HL-60 (cell line): ENCODE results near the gene ACTN1.
"Not testable (repeated sequence)": the region's sequence is repeated elsewhere in the genome, so short reads cannot be mapped to it uniquely, and the experiment has no call there.

Source experiments
- DNase-seq, 2 experiments: peaks; one replicate each; pipeline ENCODE4 v3.0.0-alpha.2; 2010 to 2020; ENCODE audit warnings: low read depth in 1 of 2, low spot score in 1 of 2
- H3K27ac ChIP-seq: fragments of 250-450 bp; sonication (Bioruptor Pico); replicated peaks from 2 replicates; pipeline ENCODE4 v1.5.1; 2020; ENCODE audit warnings: mild to moderate bottlenecking, moderate library complexity
- H3K27me3 ChIP-seq: fragments of 250-450 bp; sonication (Bioruptor Pico); 2 replicates; pipeline ENCODE4 v1.5.1; 2021; ENCODE audit warnings: mild to moderate bottlenecking, moderate library complexity; ENCODE audit not compliant: insufficient read depth, poor library complexity, severe bottlenecking
- H3K4me3 ChIP-seq: replicated peaks from 2 replicates; pipeline ENCODE4 v1.5.1; 2011; ENCODE audit warnings: mild to moderate bottlenecking, control low read depth, low read length; ENCODE audit not compliant: insufficient read depth
- CTCF ChIP-seq: IDR thresholded peaks from one replicate; pipeline ENCODE4 v1.5.1; 2011; ENCODE audit warnings: low read length, control low read depth, inconsistent platforms; ENCODE audit not compliant: insufficient read depth
- GABPA ChIP-seq: IDR thresholded peaks from 2 replicates; pipeline ENCODE4 v1.6.1; 2012; ENCODE audit warnings: low read depth
- POLR2AphosphoS5 ChIP-seq: IDR thresholded peaks from 2 replicates; pipeline ENCODE4 v1.6.1; 2012; ENCODE audit warnings: low read depth
- REST ChIP-seq: IDR thresholded peaks from 2 replicates; pipeline ENCODE4 v1.6.1; 2012; ENCODE audit warnings: low read depth; ENCODE audit not compliant: insufficient replicate concordance
- SPI1 ChIP-seq: IDR thresholded peaks from 2 replicates; pipeline ENCODE4 v1.6.1; 2012; ENCODE audit warnings: low read depth, mild to moderate bottlenecking, borderline replicate concordance
- long read RNA-seq: library from polyadenylated mRNA; unstranded; transcript quantifications from one replicate; pipeline ENCODE4 v2.0.0, GENCODE V29; 2020

Gene ACTN1
- long read RNA-seq, full-length matches to known transcripts, result 807 of 863 reads
- long read RNA-seq, partial matches to known transcripts, result 19 of 863 reads
- long read RNA-seq, other reads (novel, unspliced or antisense), result 37 of 863 reads

GRCh38 chr14:68979021-68979721 is at the start of gene ACTN1:
ACTN1 (minus strand) TSS chr14:68979302; CDS start chr14:68979056, 246 bp downstream.
- DNase-seq, result peak; percentile 69 to 89
- Histone ChIP-seq H3K4me3 (peak within 1 kb of the TSS; percentile 55), H3K27me3 (no peaks in the 10 kb centered on the region), H3K27ac (peak within 1 kb of the TSS; percentile 92)
- no peak for TF ChIP-seq SPI1

GRCh38 chr14:69027242-69027913 is 48.3 kb upstream of the ACTN1 start:
- Histone ChIP-seq H3K27ac (no peak overlapping the region), H3K27me3 (no peaks in the 10 kb centered on the region), H3K4me3 (no peak overlapping the region)
- no peak for DNase-seq
- TF ChIP-seq SPI1 (no peak), POLR2AphosphoS5 (no peak), GABPA (no peak), REST (no peak), CTCF (no peak)

- Histone ChIP-seq H3K27ac (no peak overlapping the region), H3K4me3 (no peak overlapping the region), H3K27me3 (no peaks in the 10 kb centered on the region)
- DNase-seq, result no peak
- no peak for TF ChIP-seq GABPA
- TF ChIP-seq CTCF, result no peak
- no peak for TF ChIP-seq POLR2AphosphoS5
- TF ChIP-seq REST, result no peak
- TF ChIP-seq SPI1, result no peak
These were observed 43.9 kb upstream of the ACTN1 start for GRCh38 chr14:69023035-69023434.

GRCh38 chr14:69022093-69022492 is 43.0 kb upstream of the ACTN1 start:
- H3K27me3 ChIP-seq, H3K27ac ChIP-seq, DNase-seq, H3K4me3 ChIP-seq: not testable (repeated sequence)
